Sciatic nerve (tissue), 2 donors: ENCODE data around the gene JCAD. TPM values are rescaled to one million over a fixed set of nuclear protein-coding genes. Genes with fewer than 3 reads are reported as not detected.

Source experiments
- ATAC-seq: fragments of 200-7000 bp; cut with Tn5 transposase; one replicate; pipeline ENCODE4 v1.9.1; 2020; ENCODE audit warnings: mild to moderate bottlenecking, moderate library complexity
- DNase-seq: peaks from one replicate; pipeline ENCODE4 v3.0.0-alpha.2; 2020; ENCODE audit warnings: low spot score
- intact Hi-C: fragments of 100-400 bp; cut with DNase I; formaldehyde crosslinking; loops from one replicate; pipeline ENCODE4 v1.14.2; 2022
- total RNA-seq: library from RNA; stranded (reverse); fragmentation: NEBNext Ultra II Directional; extraction: Animal tissue kit (Norgen Biotek cat#: 25700); gene quantifications from one replicate; pipeline ENCODE4 v1.2.1, GENCODE V29; 2021
- donor health status: DM: no; HTN: no; CAD: no.
- donor health status: DM: no; HTN: no; CAD: no.

JCAD gene
- total RNA-seq, 1 donor from 2014 or later, result 83.5 TPM

- no peak for DNase-seq
- intact Hi-C loops, result no loop called here
Measured at GRCh38 chr10:29969255-29970011, 90.0 kb downstream of the JCAD start.

DNA sequence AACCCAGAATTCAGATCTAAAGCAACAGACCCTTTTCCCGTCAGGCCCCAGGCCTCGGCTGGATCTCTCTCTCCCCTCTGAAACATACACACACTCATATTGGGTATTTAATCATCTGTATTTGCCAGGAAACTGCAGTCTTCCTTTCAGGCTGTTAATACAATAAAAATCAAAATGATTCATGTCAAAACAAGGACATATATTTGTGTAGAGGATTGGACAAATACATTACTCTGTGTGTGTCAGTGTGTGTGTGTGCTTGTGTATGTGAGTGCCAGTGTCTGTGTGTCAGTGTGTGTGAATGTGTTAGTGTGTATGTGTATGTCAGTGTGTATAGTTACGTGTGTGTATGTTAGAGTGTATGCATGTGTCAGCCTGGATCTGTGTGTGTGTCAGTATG, 90.8 kb downstream of the JCAD start:
- no peak for DNase-seq
- intact Hi-C loops, result no loop called here

More at GRCh38 chr10:29969255-29970011, 90.0 kb downstream of the JCAD start:
- no peak for ATAC-seq

GRCh38 chr10:29966269-29966668, 93.1 kb downstream of the JCAD start:
- DNase-seq, result no peak
- no peak for ATAC-seq
- intact Hi-C loops, result no loop called here

More for the DNA sequence above, 90.8 kb downstream of the JCAD start:
- no peak for ATAC-seq
